ENCODE measurements around the gene TCF12. TPM values are rescaled to one million over a fixed set of nuclear protein-coding genes. Genes with fewer than 3 reads are reported as not detected.

The TCF12 gene
- total RNA-seq, 3 donors from 2014 or later: 164 to 198 (median 174) TPM

DNA sequence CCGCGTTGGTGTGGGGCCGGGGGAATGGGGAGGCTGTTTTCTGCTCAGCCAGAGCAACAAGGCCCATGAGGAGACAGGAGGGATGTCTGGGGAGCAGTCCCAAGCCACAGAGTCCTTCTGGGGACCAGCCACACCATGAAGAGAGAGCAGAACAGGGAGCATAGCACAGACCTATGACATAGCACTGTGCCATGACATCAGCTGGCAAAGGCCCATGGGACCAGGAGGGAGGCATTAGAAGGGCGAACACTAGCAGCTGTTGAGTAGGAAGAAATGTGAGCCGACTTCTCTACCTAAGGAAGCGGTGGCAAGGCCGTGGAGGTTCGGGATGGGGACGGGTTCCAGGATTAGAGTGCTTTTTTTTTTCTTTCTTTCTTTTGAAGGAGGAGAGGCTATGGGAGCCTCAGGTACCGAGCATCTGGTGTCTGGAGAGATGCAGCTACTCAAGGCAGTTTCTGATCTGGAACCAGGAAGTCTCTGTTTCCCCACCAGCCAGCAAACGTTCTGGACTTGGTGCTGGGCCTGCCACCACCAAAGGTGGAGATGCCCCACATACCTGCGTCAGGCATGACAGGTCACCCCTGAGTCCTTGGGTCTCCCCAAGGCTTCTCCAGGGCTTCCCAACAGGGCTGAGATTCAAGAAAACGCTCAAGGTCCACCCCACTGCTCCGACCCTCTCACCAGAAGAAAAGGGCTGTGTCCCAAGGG lies 380.6 kb downstream of the TCF12 start:
- Histone ChIP-seq H3K27me3 (no peaks in the 10 kb centered on the region), H3K4me3 (no peak overlapping the region), H3K27ac (peak overlapping the region in 1 of 2 donors; percentile 34), H3K4me1 (no peaks in the 10 kb centered on the region), H3K9me3 (no peaks in the 10 kb centered on the region), H3K36me3 (no peaks in the 10 kb centered on the region)
- DNase-seq (ENCODE audit: low spot score in 2 of 2): no peak
- intact Hi-C loops (cut with DNase I; ENCODE audit: low total_unique reads): no loop called here
- TF ChIP-seq, protein P1, sequence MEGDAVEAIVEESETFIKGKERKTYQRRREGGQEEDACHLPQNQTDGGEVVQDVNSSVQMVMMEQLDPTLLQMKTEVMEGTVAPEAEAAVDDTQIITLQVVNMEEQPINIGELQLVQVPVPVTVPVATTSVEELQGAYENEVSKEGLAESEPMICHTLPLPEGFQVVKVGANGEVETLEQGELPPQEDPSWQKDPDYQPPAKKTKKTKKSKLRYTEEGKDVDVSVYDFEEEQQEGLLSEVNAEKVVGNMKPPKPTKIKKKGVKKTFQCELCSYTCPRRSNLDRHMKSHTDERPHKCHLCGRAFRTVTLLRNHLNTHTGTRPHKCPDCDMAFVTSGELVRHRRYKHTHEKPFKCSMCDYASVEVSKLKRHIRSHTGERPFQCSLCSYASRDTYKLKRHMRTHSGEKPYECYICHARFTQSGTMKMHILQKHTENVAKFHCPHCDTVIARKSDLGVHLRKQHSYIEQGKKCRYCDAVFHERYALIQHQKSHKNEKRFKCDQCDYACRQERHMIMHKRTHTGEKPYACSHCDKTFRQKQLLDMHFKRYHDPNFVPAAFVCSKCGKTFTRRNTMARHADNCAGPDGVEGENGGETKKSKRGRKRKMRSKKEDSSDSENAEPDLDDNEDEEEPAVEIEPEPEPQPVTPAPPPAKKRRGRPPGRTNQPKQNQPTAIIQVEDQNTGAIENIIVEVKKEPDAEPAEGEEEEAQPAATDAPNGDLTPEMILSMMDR (IDR thresholded peaks at IDR 0.05): no peak

DNA sequence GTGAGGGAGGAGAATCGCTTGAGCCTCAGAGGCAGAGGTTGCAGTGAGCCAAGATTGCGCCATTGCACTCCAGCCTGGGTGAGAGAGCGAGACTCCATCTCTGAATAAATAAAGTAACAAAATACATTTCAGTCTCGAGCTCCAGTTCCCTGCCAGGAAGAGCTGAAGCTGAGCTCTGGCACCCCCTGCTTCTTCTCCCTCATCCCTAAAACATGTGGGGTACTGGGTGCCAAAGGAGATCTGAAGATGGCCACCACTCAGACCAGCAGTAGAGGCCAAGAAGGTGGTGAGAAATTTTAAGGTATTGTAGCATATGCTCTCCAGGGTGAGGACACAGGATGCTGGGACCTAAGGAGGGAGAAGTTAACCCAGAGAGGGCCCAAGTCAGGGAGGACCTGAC lies 382.9 kb downstream of the TCF12 start:
- TF ChIP-seq POLR2AphosphoS5 (IDR thresholded peaks at IDR 0.05) (no peak), POLR2A (IDR thresholded peaks at IDR 0.05) (no peak)
- TF ChIP-seq, protein P1 (IDR thresholded peaks at IDR 0.05): no peak
- H3K36me3 ChIP-seq: no peaks in the 10 kb centered on the region
- intact Hi-C loops (cut with DNase I; ENCODE audit: low total_unique reads): no loop called here
- H3K27ac ChIP-seq: no peak overlapping the region
- no peak overlapping the region for H3K4me3 ChIP-seq
- H3K27me3 ChIP-seq: no peaks in the 10 kb centered on the region
- DNase-seq (ENCODE audit: low spot score in 2 of 2): no peak
- no peaks in the 10 kb centered on the region for H3K9me3 ChIP-seq
- H3K4me1 ChIP-seq: no peaks in the 10 kb centered on the region

DNA sequence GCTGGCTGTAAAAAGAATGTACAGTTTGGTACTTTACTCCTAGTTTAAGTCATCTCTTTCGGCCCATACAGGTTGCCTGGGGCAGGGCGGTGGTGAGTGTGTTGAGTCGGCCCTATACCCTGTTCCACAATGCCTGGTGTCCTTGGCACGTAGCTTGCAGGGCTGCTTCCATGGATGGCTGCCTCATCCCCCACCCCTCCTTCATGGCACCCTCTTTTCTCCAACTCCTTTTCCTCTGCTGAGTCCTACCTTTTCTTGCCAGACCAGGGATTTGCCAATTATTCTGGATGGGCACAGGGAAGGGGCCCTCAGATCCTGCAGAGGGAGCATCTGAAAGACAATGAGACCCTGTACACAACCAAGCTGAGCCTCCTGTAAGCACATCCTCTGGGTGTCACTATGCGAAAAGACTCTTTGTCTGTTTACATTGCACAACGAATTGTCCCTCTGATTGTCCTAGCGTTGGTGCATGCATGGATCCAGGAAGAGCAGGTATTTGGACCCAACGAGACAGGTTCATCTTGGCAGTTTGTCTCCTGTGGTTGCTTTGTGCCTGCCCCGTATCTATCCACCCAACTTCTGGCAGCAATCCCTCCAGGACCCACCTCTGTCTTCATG lies 384.3 kb downstream of the TCF12 start:
- no peak for DNase-seq (ENCODE audit: low spot score in 2 of 2)
- Histone ChIP-seq H3K9me3 (no peaks in the 10 kb centered on the region), H3K36me3 (no peaks in the 10 kb centered on the region), H3K27me3 (no peaks in the 10 kb centered on the region), H3K4me1 (no peaks in the 10 kb centered on the region), H3K4me3 (no peak overlapping the region), H3K27ac (no peak overlapping the region)
- intact Hi-C loops (cut with DNase I; ENCODE audit: low total_unique reads): no loop called here
- TF ChIP-seq POLR2A (IDR thresholded peaks at IDR 0.05) (no peak), POLR2AphosphoS5 (IDR thresholded peaks at IDR 0.05) (no peak)
- TF ChIP-seq, protein P1 (IDR thresholded peaks at IDR 0.05): no peak

DNA sequence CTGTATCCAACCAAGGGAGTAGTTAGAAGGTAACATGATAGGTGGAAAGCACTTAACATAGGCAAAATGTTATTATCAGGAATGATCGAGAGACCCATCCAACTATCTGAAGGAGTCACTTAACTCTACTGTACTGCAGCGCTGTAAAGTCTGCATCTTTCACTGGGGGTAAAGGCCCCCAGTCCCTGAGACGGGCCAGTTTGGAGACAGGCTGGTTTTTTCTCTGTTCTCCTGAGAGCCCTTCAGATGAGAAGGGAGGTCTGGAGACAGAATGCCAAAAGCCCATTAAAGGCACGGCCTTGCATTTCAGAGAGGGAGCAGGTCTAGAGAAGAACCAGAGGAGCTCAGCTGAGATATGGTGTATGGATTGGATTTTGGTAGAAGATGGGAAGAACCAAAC lies 386.6 kb downstream of the TCF12 start:
- Histone ChIP-seq H3K27ac (no peak overlapping the region), H3K4me1 (no peaks in the 10 kb centered on the region), H3K4me3 (no peak overlapping the region), H3K9me3 (no peaks in the 10 kb centered on the region), H3K36me3 (no peaks in the 10 kb centered on the region), H3K27me3 (no peaks in the 10 kb centered on the region)
- no peak for DNase-seq (ENCODE audit: low spot score in 2 of 2)
- intact Hi-C loops (cut with DNase I; ENCODE audit: low total_unique reads): no loop called here
- TF ChIP-seq POLR2A (IDR thresholded peaks at IDR 0.05) (no peak), POLR2AphosphoS5 (IDR thresholded peaks at IDR 0.05) (no peak)
- TF ChIP-seq, protein P1 (IDR thresholded peaks at IDR 0.05): no peak

DNA sequence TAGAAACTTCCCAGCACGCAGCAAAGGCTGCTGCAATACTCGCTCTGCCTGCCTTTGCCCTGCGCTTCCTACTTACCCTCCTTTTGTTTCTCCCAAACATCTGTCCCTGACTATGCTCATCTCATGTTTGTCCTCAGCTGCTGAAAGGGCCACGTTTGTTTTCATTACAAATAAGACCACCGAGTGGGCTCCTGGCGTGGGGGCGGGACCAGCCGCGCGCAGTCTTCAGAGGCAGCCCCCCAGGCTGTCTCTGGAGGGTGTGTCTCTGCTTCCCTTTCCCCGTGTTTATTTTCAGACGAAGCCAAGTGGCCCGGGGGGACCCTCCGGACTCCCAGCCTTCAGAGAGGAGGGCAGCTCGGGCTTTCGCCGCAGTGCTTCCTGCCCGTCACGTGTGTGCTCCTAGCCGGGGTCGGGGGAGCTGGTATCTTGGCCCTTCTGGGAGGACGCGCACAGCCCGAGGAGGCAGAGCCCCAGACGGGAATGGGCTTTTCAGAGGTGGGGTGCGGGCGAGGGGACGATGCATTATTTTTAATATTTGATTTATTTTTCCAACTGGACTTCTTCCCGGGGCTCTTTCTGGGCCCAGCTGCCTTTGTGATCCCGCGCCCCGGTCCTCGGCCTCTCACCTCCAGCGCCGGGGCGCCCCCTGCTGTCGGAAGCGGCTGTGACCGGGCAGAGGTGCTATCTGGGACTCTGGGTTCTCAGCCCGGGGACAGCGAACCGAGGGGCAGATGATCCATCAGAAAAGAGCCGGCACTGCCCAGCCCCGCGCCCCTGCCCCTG lies 387.9 kb downstream of the TCF12 start:
- Histone ChIP-seq H3K9me3 (no peaks in the 10 kb centered on the region), H3K4me1 (no peaks in the 10 kb centered on the region), H3K27ac (peak overlapping the region; percentile 52 to 66), H3K36me3 (no peaks in the 10 kb centered on the region), H3K4me3 (peak overlapping the region; percentile 45 to 75 (median 61)), H3K27me3 (no peaks in the 10 kb centered on the region)
- no peak for TF ChIP-seq POLR2AphosphoS5 (IDR thresholded peaks at IDR 0.05)
- TF ChIP-seq, protein P1 (IDR thresholded peaks at IDR 0.05): peak; percentile 48 to 82 (median 82)
- intact Hi-C loops (cut with DNase I; ENCODE audit: low total_unique reads): no loop called here
- peak; percentile 77 to 86 for DNase-seq (ENCODE audit: low spot score in 2 of 2)
